Testis (tissue), 3 donors: Measurements from ENCODE around the gene DLG2. TPM values are rescaled to one million over a fixed set of nuclear protein-coding genes. Genes with fewer than 3 reads are reported as not detected.
A peak's percentile ranks its signal among the peaks of the same experiment; 100 is the strongest.

ENCODE experiments used
- DNase-seq: peaks from one replicate; pipeline ENCODE4 v3.0.0-alpha.2; 2019
- H3K27ac ChIP-seq, 2 donors: fragments of 200-600 bp; sonication (generic); one replicate each; pipeline ENCODE4 v1.5.1; 2019
- H3K27me3 ChIP-seq: fragments of 200-600 bp; sonication (generic); one replicate; pipeline ENCODE4 v1.5.1; 2019
- H3K36me3 ChIP-seq: fragments of 200-600 bp; sonication (generic); one replicate; pipeline ENCODE4 v1.5.1; 2017; ENCODE audit warnings: low read depth; ENCODE audit errors: missing control alignments
- H3K4me1 ChIP-seq: fragments of 200-600 bp; sonication (generic); one replicate; pipeline ENCODE4 v1.5.1; 2019
- H3K4me3 ChIP-seq, 2 donors: fragments of 200-600 bp; sonication (generic); one replicate each; pipeline ENCODE4 v1.5.1; 2017 to 2019
- H3K9me3 ChIP-seq: fragments of 200-600 bp; sonication (generic); one replicate; pipeline ENCODE4 v1.5.1; 2017
- CTCF ChIP-seq, 3 experiments: fragments of 450-650 bp in 2 of 3; fragments of 200-600 bp in 1 of 3; sonication (generic) in 1 of 3; IDR thresholded peaks; one replicate each; pipeline ENCODE4 v1.5.1; 2016 to 2019; ENCODE audit warnings: antibody characterized with exemption in 3 of 3, mild to moderate bottlenecking in 2 of 3, moderate library complexity in 1 of 3
- POLR2A ChIP-seq: fragments of 450-650 bp; IDR thresholded peaks from one replicate; pipeline ENCODE4 v1.6.1; 2017; ENCODE audit warnings: antibody characterized with exemption, mild to moderate bottlenecking, moderate library complexity
- WGBS, 2 donors: methylation state at CpG; one replicate each; pipeline ENCODE4 v1.1.5; 2018; 5-methylcytosine and 5-hydroxymethylcytosine counted together
- intact Hi-C: fragments of 100-400 bp; cut with DNase I; formaldehyde crosslinking; loops from one replicate; pipeline ENCODE4 v1.15.1; 2023; ENCODE audit warnings: low total_unique reads
- polyA plus RNA-seq: library from polyadenylated mRNA; stranded (reverse); fragments of 350-450 nt; fragmentation: Illumina TruSeq; extraction: RNeasy Lipid Tissue Mini Kit (QIAGEN cat#74804); gene quantifications from one replicate; pipeline ENCODE4 v1.2.3, GENCODE V29; 2014; ENCODE audit warnings: low read depth, low replicate concordance; ENCODE audit not compliant: insufficient read depth
- total RNA-seq, 2 donors: library from RNA; depleted of rRNA; stranded (reverse); fragments of >200 nt; gene quantifications; one replicate each; pipeline ENCODE4 v1.2.3, GENCODE V29; 2016

The DLG2 gene
- total and polyA plus RNA-seq, 3 donors from 2014 or later = 13.8 to 23.0 (median 14.1) TPM

- intact Hi-C loops = no loop called here
- no peak for DNase-seq
Measured at GRCh38 chr11:84249344-84250135, 1377.6 kb downstream of the DLG2 start.

GRCh38 chr11:84247926-84248325 lies 1379.2 kb downstream of the DLG2 start:
- Histone ChIP-seq H3K9me3 (no peaks in the 10 kb centered on the region), H3K27ac (peak overlapping the region; percentile 16 to 21), H3K4me1 (peaks cover 8% of the 10 kb centered on the region), H3K4me3 (no peak overlapping the region), H3K27me3 (no peaks in the 10 kb centered on the region), H3K36me3 (no peaks in the 10 kb centered on the region)
- WGBS, 2 donors = 34 to 36% methylated on average over 4 of the region's 4 CpGs
- TF ChIP-seq POLR2A = no peak
- no peak for TF ChIP-seq CTCF (IDR thresholded peaks at IDR 0.05)
- intact Hi-C loops = no loop called here
- peak; percentile 60 for DNase-seq

More at GRCh38 chr11:84249344-84250135, 1377.6 kb downstream of the DLG2 start:
- peak overlapping the region in 1 of 2 donors; percentile 14 for H3K27ac ChIP-seq
- H3K36me3 ChIP-seq = no peaks in the 10 kb centered on the region
- TF ChIP-seq POLR2A (no peak), CTCF (IDR thresholded peaks at IDR 0.05) (no peak)
- 71 to 77% methylated on average over 4 of the region's 4 CpGs for WGBS, 2 donors
- peaks cover 8% of the 10 kb centered on the region for H3K4me1 ChIP-seq
- no peaks in the 10 kb centered on the region for H3K27me3 ChIP-seq
- H3K4me3 ChIP-seq = no peak overlapping the region
- no peaks in the 10 kb centered on the region for H3K9me3 ChIP-seq

- no peak for DNase-seq
- 56 to 67% methylated on average over 1 of the region's 1 CpG for WGBS, 2 donors
- H3K4me3 ChIP-seq = no peak overlapping the region
- intact Hi-C loops = no loop called here
- TF ChIP-seq CTCF (IDR thresholded peaks at IDR 0.05) (no peak), POLR2A (no peak)
- peak overlapping the region in 1 of 2 donors; percentile 19 for H3K27ac ChIP-seq
- H3K36me3 ChIP-seq = no peaks in the 10 kb centered on the region
- H3K9me3 ChIP-seq = no peaks in the 10 kb centered on the region
- peaks cover 8% of the 10 kb centered on the region for H3K4me1 ChIP-seq
- H3K27me3 ChIP-seq = no peaks in the 10 kb centered on the region
Measured at GRCh38 chr11:84247129-84247528, 1380.0 kb downstream of the DLG2 start.

- intact Hi-C loops = no loop called here
- TF ChIP-seq CTCF (IDR thresholded peaks at IDR 0.05) (no peak), POLR2A (no peak)
- Histone ChIP-seq H3K4me1 (peaks cover 8% of the 10 kb centered on the region), H3K27me3 (no peaks in the 10 kb centered on the region), H3K27ac (no peak overlapping the region), H3K9me3 (no peaks in the 10 kb centered on the region), H3K4me3 (no peak overlapping the region), H3K36me3 (no peaks in the 10 kb centered on the region)
- WGBS, 2 donors = 85 to 96% methylated on average over 3 of the region's 3 CpGs
- DNase-seq = no peak
Measured at GRCh38 chr11:84243629-84244263, 1383.4 kb downstream of the DLG2 start.
